H1 (cell line): ENCODE measurements around the gene FOXL2. TPM values are rescaled to one million over a fixed set of nuclear protein-coding genes. Genes with fewer than 3 reads are reported as not detected.

Source experiments
- CTCF ChIA-PET: fragments of 300-600 bp; sonication (Branson Sonifier 250); formaldehyde crosslinking; loops from one replicate; lab custom pipeline; 2021; ENCODE audit not compliant: partially characterized antibody; lab: Charles Lee
- POLR2A ChIA-PET: fragments of 300-600 bp; sonication (Branson Sonifier 250); formaldehyde crosslinking; loops from one replicate; lab custom pipeline; 2021; ENCODE audit warnings: inconsistent platforms; ENCODE audit not compliant: partially characterized antibody; lab: Charles Lee
- DNase-seq, 2 experiments: peaks; one replicate each; pipeline versions ENCODE4 v3.0.0 to v3.0.0-alpha.2; 2010 to 2022; ENCODE audit warnings: low spot score in 2 of 2, low read depth in 1 of 2, mixed read lengths in 1 of 2
- FAIRE-seq: peaks from 2 replicates; lab custom pipeline; 2011; peaks lifted over from hg19 to GRCh38; lab: Jason Lieb, UNC
- H2AFZ ChIP-seq: 2 replicates; pipeline ENCODE4 v1.8.1; 2012; ENCODE audit warnings: low read length, inconsistent platforms
- H2AK5ac ChIP-seq: 2 replicates; pipeline ENCODE4 v1.6.1; 2013; ENCODE audit warnings: low read depth, low read length
- H2BK120ac ChIP-seq: replicated peaks from 2 replicates; pipeline ENCODE3; 2013; ENCODE audit warnings: low read depth, low read length, inconsistent platforms
- H2BK12ac ChIP-seq: 2 replicates; pipeline ENCODE4 v1.6.1; 2013; ENCODE audit warnings: low read depth, low read length
- H2BK15ac ChIP-seq: 2 replicates; pipeline ENCODE4 v1.6.1; 2013; ENCODE audit warnings: low read length
- H2BK20ac ChIP-seq: 2 replicates; pipeline ENCODE4 v1.6.1; 2013; ENCODE audit warnings: low read length
- H2BK5ac ChIP-seq: 2 replicates; pipeline ENCODE4 v1.6.1; 2013; ENCODE audit warnings: low read depth, low read length
- H3K14ac ChIP-seq: 2 replicates; pipeline ENCODE4 v1.6.1; 2013; ENCODE audit warnings: inconsistent platforms; ENCODE audit not compliant: insufficient read length
- H3K18ac ChIP-seq: 2 replicates; pipeline ENCODE4 v1.6.1; 2013; ENCODE audit warnings: low read length; ENCODE audit errors: extremely low read depth
- H3K23ac ChIP-seq: 2 replicates; pipeline ENCODE4 v1.6.1; 2013; ENCODE audit warnings: inconsistent platforms; ENCODE audit not compliant: insufficient read length
- H3K23me2 ChIP-seq: 2 replicates; pipeline ENCODE4 v1.6.1; 2013; ENCODE audit warnings: low read depth, low read length
- H3K27ac ChIP-seq: 2 replicates; pipeline ENCODE4 v1.6.1; 2011; ENCODE audit warnings: low read depth, low read length, inconsistent platforms
- H3K27me3 ChIP-seq, 4 experiments: replicated peaks in 1 of 4; 1 replicate in 1 of 4; 2 replicates in 3 of 4; pipeline versions ENCODE4 v1.6.1 to v1.8.1; 2011 to 2013; ENCODE audit warnings: low read length in 3 of 4, mild to moderate bottlenecking in 3 of 4, inconsistent platforms in 2 of 4, mixed read lengths in 2 of 4, moderate library complexity in 1 of 4; ENCODE audit not compliant: control insufficient read depth in 3 of 4, insufficient read depth in 3 of 4; ENCODE audit errors: extremely low read depth in 1 of 4
- H3K36me3 ChIP-seq, 4 experiments: 2 replicates each; pipeline versions ENCODE4 v1.6.1 to v1.8.1; 2011 to 2013; ENCODE audit warnings: mild to moderate bottlenecking in 4 of 4, low read length in 3 of 4, moderate library complexity in 2 of 4, control low read depth in 1 of 4, inconsistent platforms in 1 of 4; ENCODE audit not compliant: insufficient read depth in 4 of 4, control insufficient read depth in 2 of 4
- H3K4ac ChIP-seq: replicated peaks from 2 replicates; pipeline ENCODE3; 2013; ENCODE audit warnings: low read length, low read depth, mixed read lengths, inconsistent platforms; ENCODE audit not compliant: insufficient read length
- H3K4me1 ChIP-seq, 4 experiments: replicated peaks in 1 of 4; 1 replicate in 1 of 4; 2 replicates in 3 of 4; pipeline versions ENCODE4 v1.6.1 to v1.8.1; 2011 to 2013; ENCODE audit warnings: low read length in 3 of 4, inconsistent platforms in 2 of 4, mixed read lengths in 1 of 4; ENCODE audit not compliant: insufficient read depth in 4 of 4, control insufficient read depth in 3 of 4
- H3K4me2 ChIP-seq, 2 experiments: 2 replicates each; pipeline versions ENCODE4 v1.6.1 to v1.8.1; 2011 to 2013; ENCODE audit warnings: low read depth in 2 of 2, low read length in 2 of 2, control low read depth in 1 of 2, inconsistent platforms in 1 of 2, mild to moderate bottlenecking in 1 of 2; ENCODE audit not compliant: insufficient read depth in 1 of 2
- H3K4me3 ChIP-seq, 4 experiments: fragments of 200-600, 300-600 bp in 1 of 4; sonication (generic), shearing (Covaris generic), sonication (Bioruptor Twin) in 1 of 4; 2 replicates each; pipeline versions ENCODE4 v1.5.1 to v1.8.1; 2011 to 2016; ENCODE audit warnings: low read length in 4 of 4, low read depth in 3 of 4, control low read depth in 2 of 4, inconsistent platforms in 2 of 4, mild to moderate bottlenecking in 2 of 4, mixed read lengths in 1 of 4, moderate library complexity in 1 of 4; ENCODE audit not compliant: insufficient read depth in 2 of 4; ENCODE audit errors: extremely low read depth in 1 of 4
- H3K56ac ChIP-seq: replicated peaks from 2 replicates; pipeline ENCODE3; 2013; ENCODE audit warnings: low read depth, mild to moderate bottlenecking, mixed read lengths, low read length, inconsistent platforms; ENCODE audit not compliant: insufficient read length
- H3K79me1 ChIP-seq: 2 replicates; pipeline ENCODE4 v1.6.1; 2013; ENCODE audit warnings: low read depth, low read length, control low read depth
- H3K79me2 ChIP-seq, 2 experiments: 2 replicates each; pipeline versions ENCODE4 v1.6.1 to v1.8.1; 2012 to 2013; ENCODE audit warnings: low read length in 2 of 2, mild to moderate bottlenecking in 2 of 2, inconsistent platforms in 1 of 2; ENCODE audit not compliant: insufficient read depth in 2 of 2, control insufficient read depth in 1 of 2
- H3K9ac ChIP-seq, 4 experiments: replicated peaks in 1 of 4; 1 replicate in 1 of 4; 2 replicates in 3 of 4; pipeline versions ENCODE4 v1.6.1 to v1.8.1; 2011 to 2013; ENCODE audit warnings: low read depth in 3 of 4, low read length in 3 of 4, control low read depth in 2 of 4, mild to moderate bottlenecking in 2 of 4, moderate library complexity in 2 of 4, inconsistent platforms in 1 of 4; ENCODE audit errors: extremely low read depth in 1 of 4
- H3K9me3 ChIP-seq, 2 experiments: 2 replicates each; pipeline versions ENCODE4 v1.6.1 to v1.8.1; 2012 to 2013; ENCODE audit warnings: mild to moderate bottlenecking in 2 of 2, moderate library complexity in 2 of 2, control low read depth in 1 of 2, inconsistent platforms in 1 of 2, low read depth in 1 of 2, low read length in 1 of 2, mixed read lengths in 1 of 2; ENCODE audit not compliant: insufficient read depth in 2 of 2
- H4K20me1 ChIP-seq, 2 experiments: replicated peaks in 1 of 2; 2 replicates each; pipeline versions ENCODE3 to v1.8.1; 2011 to 2013; ENCODE audit warnings: inconsistent platforms in 2 of 2, low read length in 2 of 2, mild to moderate bottlenecking in 1 of 2; ENCODE audit not compliant: insufficient read depth in 2 of 2, control insufficient read depth in 1 of 2
- H4K5ac ChIP-seq: 2 replicates; pipeline ENCODE4 v1.6.1; 2013; ENCODE audit warnings: low read length, low read depth, mixed read lengths, inconsistent platforms; ENCODE audit not compliant: insufficient read length
- H4K8ac ChIP-seq: 2 replicates; pipeline ENCODE4 v1.8.0; 2013; ENCODE audit warnings: mild to moderate bottlenecking, moderate library complexity, low read length, inconsistent platforms; ENCODE audit not compliant: insufficient read depth; ENCODE audit errors: extremely low read depth
- H4K91ac ChIP-seq: replicated peaks from 2 replicates; pipeline ENCODE3; 2013; ENCODE audit warnings: low read length, mixed read lengths, inconsistent platforms; ENCODE audit not compliant: insufficient read length
- CBX8 ChIP-seq: fragments of 300-800, 300-1000 bp; sonication (generic); IDR thresholded peaks from 2 replicates; pipeline ENCODE4 v1.7.1; 2016; ENCODE audit warnings: low read depth, low read length, borderline replicate concordance
- SRF ChIP-seq: IDR thresholded peaks from 2 replicates; pipeline ENCODE4 v1.6.1; 2011; ENCODE audit warnings: mild to moderate bottlenecking, low read depth, low read length, moderate library complexity
- WGBS, 2 experiments: shearing (Covaris generic) in 1 of 2; methylation state at CpG; one replicate each; pipeline versions ENCODE4 v1.1.6 to v1.1.7; 2013 to 2015; ENCODE audit warnings: low lambda C conversion rate in 2 of 2, mixed read lengths in 2 of 2, inconsistent platforms in 1 of 2, low coverage in 1 of 2, missing lambda C conversion rate in 1 of 2; ENCODE audit not compliant: insufficient replicate concordance in 2 of 2, insufficient coverage in 1 of 2, insufficient read length in 1 of 2; ENCODE audit errors: extremely low coverage in 1 of 2, missing lambda C conversion rate in 1 of 2; 5-methylcytosine and 5-hydroxymethylcytosine counted together
- polyA plus RNA-seq, 7 experiments: library from polyadenylated mRNA; depleted of rRNA in 3 of 7; stranded (reverse) in 5 of 7; unstranded in 2 of 7; fragments of >200 nt in 5 of 7; fragments of 200-250 nt in 2 of 7; gene quantifications; 1 replicate in 5 of 7; 2 replicates in 1 of 7; 4 replicates in 1 of 7; pipeline versions ENCODE4 v1.2.1 to v1.2.3, GENCODE V29; 2011 to 2013; ENCODE audit warnings: missing spikeins in 2 of 7, mixed read lengths in 2 of 7
- total RNA-seq: library from RNA; stranded (reverse); fragmentation: NEBNext Ultra II Directional; extraction: Animal tissue kit (Norgen Biotek cat#: 25700); gene quantifications from 2 replicates; pipeline ENCODE4 v1.2.1, GENCODE V29; 2021

FOXL2 gene
- total and polyA plus RNA-seq, 2 of the 8 experiments (the other 6 are each of a cell fraction or from before 2014, with no cell fraction given), result 0.59 to 2.4 TPM

DNA sequence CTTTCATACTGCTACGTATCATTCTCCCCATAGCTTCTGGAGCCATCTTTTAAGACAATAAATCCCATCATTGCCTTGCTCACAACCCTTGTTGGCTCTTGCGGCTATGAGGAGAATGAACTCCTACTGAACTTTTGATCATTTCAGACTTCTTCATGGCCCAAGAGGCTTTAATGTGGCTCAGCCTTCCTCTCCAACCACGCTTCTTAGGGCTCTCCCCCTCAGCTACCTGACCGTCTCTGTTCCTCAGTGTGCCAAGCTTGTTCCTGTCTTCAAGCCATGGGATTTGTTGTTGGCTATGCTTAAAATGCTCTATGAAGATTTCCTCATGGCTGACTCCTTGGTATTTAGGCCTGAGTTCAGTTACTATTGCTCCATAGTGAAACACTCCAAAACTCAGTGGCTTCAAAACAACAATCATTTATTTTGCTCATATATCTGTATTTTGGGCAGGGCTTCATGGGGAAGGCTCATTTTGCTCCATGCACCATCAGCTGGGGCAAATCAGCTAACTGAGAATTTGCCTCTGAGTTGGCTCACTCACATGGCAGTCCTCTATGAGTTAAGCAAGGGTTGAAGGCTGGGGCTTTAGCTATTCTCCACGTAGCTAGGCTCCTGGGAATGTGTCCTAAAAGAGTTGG, 47.5 kb downstream of the FOXL2 start:
- H3K9ac ChIP-seq, result no peak overlapping the region
- H3K23ac ChIP-seq, result no peak overlapping the region
- H3K79me2 ChIP-seq, result no peaks in the 10 kb centered on the region
- H3K79me1 ChIP-seq, result no peaks in the 10 kb centered on the region; the same call in 1 of the 2 replicates
- H3K27me3 ChIP-seq, result no peaks in the 10 kb centered on the region
- no peaks in the 10 kb centered on the region for H4K20me1 ChIP-seq
- CTCF ChIA-PET, result interaction anchor here (0.9 to 4.6 kb wide), 5 partner anchors 11 to 23 kb away, joined by 3 to 22 read pairs (median 3); no protein-coding TSS in a partner anchor
- no peaks in the 10 kb centered on the region for H3K23me2 ChIP-seq
- H2BK120ac ChIP-seq, result no peak overlapping the region
- FAIRE-seq, result no peak
- H2BK5ac ChIP-seq, result no peak overlapping the region
- no peak overlapping the region for H3K56ac ChIP-seq
- no peaks in the 10 kb centered on the region for H3K36me3 ChIP-seq
- H4K5ac ChIP-seq, result no peak overlapping the region
- no peak overlapping the region for H3K14ac ChIP-seq
- no peaks in the 10 kb centered on the region; a peak in 1 of 7 replicates for H3K4me1 ChIP-seq
- no peaks in the 10 kb centered on the region for H3K9me3 ChIP-seq
- no peak overlapping the region for H2AFZ ChIP-seq
- no peak overlapping the region for H2BK12ac ChIP-seq
- POLR2A ChIA-PET, result interaction anchor here (1.3 kb wide), 1 partner anchor 19 kb away, joined by 5 read pairs; no protein-coding TSS in a partner anchor
- no peak overlapping the region for H3K4me2 ChIP-seq
- H4K91ac ChIP-seq, result no peak overlapping the region
- no peak overlapping the region for H3K27ac ChIP-seq
- no peak for DNase-seq
- H3K4me3 ChIP-seq, result no peak overlapping the region
- TF ChIP-seq SRF, result no peak
- TF ChIP-seq CBX8, result no peak
- no peak overlapping the region for H3K4ac ChIP-seq
- no peak overlapping the region for H4K8ac ChIP-seq
- no peak overlapping the region for H2BK15ac ChIP-seq
- no peak overlapping the region for H2AK5ac ChIP-seq
- 86% methylated on average over 5 of the region's 5 CpGs; no CpG with 5 or more reads in 1 of the 2 experiments for WGBS, 2 experiments
- no peak overlapping the region for H2BK20ac ChIP-seq
- no peak overlapping the region for H3K18ac ChIP-seq
